ENCODE results near the gene LARP1.

GRCh38 chr5:154811239-154811638 lies 56.1 kb downstream of the LARP1 start:
- TF ChIP-seq CTCF (IDR thresholded peaks at IDR 0.05), result no peak
- no peak for TF ChIP-seq POLR2A (IDR thresholded peaks at IDR 0.05)
